Fibroblast of skin of back (primary cell): ENCODE measurements around the gene ZRANB1. TPM values are rescaled to one million over a fixed set of nuclear protein-coding genes. Genes with fewer than 3 reads are reported as not detected.
A peak's percentile ranks its signal among the peaks of the same experiment; 100 is the strongest.
"Not testable (repeated sequence)": the region's sequence is repeated elsewhere in the genome, so short reads cannot be mapped to it uniquely, and the experiment has no call there.

Experiments used
- DNase-seq: peaks from one replicate; pipeline ENCODE4 v3.0.0-alpha.2; 2013
- polyA plus RNA-seq, 2 experiments: library from polyadenylated mRNA; unstranded; fragments of 120-200 nt; gene quantifications; one replicate each; pipeline ENCODE4 v1.2.1, GENCODE V29; 2013; ENCODE audit not compliant: insufficient read length in 2 of 2

ZRANB1 gene
- polyA plus RNA-seq (2013, experiment 1 of 2; ENCODE audit: insufficient read length) = 17.0 TPM
- 21.0 TPM for polyA plus RNA-seq (2013, experiment 2 of 2; ENCODE audit: insufficient read length)

DNA sequence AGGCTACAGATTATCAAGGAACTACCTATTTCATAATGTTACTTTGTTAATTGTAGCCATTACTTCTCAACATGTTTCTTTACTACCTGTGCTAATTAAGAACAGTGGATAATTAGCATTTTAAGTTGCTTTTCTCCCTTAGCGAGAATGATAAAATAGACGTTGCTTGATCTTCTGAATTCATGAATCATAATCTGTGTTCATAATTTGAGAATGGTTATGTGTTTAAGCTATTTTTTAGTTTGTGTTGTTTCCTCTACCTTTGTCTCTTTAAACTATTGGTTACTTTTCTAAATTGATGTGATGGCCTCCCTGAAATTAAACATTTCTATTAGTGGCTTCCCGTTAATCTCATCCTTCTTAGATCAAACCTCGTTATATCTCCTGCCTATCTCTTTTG, at the start of gene ZRANB1:
Gene ZRANB1 (plus strand): TSS at position 301 of the 400 bp plus-strand sequence. CDS start 371 bp downstream, outside the sequence.
- DNase-seq = no peak

DNA sequence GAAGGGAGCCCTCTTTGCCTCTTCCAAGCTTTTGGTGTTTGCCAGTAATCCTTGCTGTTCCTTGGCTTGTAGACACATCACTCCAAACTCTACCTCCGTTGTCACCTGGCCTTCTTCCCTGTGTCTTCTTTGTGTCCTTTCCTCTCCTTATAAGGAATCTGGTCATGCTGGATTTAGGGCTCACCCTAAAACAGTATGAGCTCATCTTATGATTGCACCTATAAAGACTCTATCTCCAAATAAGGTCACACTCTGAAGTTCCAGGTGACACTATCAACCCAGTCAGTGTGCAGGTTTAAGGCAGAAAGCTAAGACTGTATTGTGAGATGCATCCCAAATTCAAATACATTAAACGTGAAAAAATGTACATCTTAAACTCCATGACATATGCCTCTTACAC, 49.0 kb upstream of the ZRANB1 start:
- DNase-seq = no peak

DNA sequence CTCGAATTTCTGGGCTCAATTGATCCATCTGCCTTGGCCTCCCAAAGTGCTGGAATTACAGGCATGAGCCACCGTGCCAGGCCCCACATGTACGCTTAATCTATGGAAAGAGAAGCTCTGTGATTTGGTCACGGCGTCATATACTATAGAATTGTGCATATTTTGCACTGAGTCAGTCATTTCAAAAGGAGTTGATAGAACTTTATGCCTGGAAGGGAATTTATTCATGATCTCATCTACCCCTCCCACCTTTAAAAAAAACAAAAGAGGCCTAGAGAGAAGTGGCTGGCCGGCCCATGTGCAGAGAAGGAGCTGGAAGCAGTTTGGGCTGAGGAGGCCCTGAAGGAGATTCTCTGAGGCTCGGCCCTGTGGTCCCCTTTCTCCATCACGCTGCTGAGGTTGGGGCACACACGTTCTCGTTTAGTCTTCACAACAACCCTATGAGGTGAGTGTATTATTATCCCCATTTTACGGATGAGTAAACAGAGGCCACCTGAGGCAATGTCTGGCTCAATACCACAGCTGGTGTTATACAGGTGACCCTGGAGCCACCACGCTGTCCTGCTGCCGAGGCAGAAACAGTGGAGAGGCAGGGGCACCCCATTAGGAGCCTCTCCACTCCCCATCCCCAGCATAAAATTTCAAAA, 47.2 kb upstream of the ZRANB1 start:
- DNase-seq = peak; percentile 51

DNA sequence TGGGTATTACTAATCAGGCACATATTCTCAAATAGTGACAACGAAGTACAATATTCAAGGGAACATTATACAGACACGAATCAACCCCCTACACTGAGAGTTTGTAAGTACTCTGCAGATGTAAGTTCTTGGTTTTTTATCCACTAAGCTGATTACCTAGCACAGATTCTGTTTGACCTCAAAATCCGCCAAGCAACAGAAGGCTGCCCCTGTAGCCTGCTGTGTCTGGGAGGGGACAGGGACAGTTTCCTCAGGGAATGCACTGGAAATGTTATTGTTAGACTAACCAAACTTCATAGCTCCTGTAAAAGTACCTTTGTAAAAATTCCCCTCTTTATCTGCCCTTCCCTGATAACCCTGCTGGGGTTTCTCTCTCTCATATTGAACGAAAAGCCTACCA, 45.2 kb upstream of the ZRANB1 start:
- no peak for DNase-seq

DNA sequence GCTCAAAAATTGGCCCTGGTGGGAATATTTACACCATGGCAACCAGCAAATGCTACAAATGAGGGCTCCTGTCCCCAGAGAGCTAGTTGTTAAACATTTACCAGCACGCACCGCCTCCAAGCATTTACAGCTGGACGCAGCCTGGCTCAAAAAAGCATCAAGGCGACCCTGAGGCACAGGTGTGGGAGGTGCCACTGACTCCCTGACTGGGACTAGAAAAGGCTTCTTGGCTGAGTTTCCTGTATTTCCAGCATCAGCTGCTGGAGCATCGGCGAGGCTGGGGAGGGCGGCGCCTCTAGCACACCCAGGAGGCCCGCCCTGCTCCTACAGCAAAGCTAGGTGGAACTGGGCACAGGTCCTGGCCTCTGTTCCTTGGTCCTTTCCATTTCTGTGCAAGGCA, 43.5 kb upstream of the ZRANB1 start:
- DNase-seq = no peak

DNA sequence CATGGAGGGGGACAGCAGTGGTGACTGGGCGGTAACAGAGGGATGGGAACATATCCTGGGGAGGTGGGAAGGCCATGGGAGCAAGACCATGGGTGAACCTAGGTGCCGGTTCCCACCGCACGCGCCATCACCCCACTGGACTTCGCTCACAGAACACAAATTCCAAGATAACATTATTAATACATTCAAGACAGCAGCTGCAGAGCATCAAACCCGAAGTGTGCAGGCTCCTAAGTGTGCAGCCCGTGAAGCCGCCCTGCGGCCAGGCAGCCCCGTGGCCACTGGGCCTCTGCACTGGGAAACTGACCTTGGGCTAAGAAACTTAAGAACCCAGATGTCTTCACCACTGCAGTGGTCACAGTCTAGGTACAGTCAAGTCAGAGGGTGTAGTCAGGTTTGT, 42.8 kb upstream of the ZRANB1 start:
- no peak for DNase-seq

DNA sequence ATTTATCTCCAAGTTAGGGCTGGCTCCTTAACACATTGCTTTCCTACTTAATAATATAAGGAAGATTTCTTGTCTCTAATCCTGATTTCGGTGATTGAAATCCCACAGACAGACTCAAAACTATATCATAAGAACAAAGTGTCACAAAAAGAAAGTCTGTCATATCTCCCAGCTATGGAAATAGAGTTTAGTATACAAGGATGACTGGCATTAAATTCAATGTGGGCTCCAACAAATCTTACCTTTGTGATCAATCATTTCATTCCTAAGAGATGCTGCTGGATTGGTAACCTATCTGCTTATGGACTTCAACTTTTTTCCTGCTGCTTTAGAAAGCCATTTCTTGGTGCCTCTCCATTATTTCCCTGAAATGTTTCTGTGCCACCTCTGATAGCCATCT, 39.5 kb upstream of the ZRANB1 start:
- no peak for DNase-seq

DNA sequence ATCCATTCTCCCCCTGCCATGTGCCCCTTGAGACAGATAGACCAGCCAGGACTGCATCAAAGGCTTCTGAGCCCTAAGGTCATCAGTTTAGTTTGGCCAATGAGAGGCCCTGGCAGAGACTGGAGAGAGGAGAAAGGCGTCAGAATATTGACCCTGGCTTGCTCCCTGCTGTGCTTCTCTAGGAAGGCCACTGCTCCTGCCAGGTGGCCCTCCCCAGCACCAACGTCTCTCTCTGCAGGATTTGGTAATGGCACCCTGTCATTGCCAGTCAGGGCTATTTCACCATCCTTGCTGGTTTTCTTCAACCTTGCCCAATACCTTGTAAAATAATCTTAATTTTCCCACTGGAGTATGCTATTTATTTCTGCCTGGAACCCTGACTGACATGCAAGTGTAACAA, 38.8 kb upstream of the ZRANB1 start:
- no peak for DNase-seq

DNA sequence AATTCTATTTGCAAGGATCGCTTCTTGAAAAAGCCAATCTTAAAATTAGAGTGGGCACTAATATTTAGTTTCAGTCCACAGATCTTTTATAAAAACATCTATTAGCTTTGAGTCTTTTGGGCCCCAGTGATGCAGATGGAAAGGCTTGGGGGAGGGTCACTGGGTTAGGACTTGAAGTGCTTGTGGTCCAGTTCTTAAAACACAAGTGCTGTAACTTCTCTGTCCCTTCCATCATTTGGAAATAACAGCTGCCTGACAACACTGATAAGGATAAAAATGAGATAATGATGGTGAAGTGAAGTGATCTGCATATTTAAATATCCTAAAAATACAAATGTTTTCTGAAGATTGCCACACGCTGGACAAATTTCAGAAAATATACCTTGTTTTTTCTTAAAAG, 37.1 kb upstream of the ZRANB1 start:
- no peak for DNase-seq

DNA sequence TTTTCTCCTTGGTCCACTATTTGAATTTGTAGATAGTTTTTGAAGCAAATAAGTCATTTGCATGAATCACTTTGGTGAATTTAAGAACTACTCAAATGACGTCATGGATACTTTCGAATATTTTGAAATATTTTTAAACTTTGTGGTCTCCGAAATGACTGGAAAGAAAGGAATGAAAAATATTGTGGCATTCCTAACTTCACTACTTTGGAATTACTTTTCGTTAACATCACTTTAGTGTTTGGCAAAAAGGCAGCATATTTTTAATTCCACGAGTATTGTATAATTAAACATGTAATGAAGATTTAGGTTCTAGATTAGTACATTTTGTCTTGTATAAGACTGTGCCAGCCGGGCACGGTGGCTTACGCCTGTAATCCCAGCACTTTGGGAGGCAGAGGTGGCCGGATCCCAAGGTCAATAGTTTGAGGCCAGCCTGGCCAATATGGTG, 35.3 kb upstream of the ZRANB1 start:
- peak; percentile 95 for DNase-seq

DNA sequence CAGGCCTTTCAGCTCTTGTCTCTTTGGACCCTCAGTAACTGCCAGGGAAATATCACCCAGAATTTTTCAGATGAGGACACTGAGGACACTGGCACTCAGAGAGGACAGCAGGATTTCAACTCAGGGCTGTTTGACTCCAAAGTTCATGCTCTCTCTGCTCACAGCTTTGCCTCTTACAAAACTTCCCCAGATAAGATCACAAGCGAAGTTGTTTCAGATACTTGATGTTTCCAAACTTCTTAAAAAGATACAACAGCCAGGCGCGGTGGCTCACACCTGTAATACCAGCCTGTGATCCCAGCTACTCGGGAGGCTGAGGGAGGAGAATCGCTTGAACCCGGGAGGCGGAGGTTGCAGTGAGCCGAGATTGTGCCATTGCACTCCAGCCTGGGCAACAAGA, 32.4 kb upstream of the ZRANB1 start:
- DNase-seq = no peak

DNA sequence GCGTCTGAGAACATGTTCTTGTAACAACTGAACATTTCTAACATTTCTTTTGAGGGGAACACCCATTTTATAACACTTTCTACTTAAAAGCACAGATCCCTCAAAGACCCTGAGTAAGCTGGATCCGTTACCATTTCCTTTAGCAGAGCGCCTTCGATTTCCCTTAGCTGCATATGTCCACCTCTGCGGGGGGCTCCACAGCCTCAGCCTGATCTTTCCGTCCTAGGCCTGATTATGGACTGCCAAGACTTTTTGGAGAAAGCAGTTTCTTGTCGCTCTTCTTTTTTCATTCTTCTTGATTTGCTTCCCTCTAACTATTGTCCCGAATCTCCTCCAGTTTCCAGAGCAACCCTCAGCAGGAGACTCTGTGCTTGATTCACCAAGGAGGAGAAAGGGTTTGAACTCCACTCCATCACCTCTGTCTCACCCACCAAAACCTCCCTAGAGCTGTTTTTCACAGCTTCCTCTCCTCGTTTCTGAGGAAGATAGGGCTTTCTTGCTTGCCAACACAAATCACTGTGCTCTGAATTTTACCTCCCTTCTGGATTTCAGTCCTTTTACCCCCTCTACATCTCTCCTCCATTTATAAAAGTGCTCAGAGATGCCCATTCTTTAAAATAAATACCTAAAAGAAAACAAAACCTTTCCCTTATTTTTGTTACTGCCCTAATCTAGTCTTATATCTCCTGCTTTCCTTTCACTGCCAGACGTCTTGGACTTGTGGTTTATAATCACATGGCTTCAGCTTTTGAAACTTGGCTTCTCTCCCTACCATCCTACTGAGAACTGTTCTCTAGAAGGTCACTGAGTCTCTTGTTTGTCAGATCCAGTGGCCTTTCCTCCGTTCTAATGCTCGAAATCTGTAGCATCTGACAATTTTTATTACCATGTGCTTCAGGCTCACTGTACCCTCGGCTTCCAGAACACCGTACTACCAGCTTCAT, 30.5 kb upstream of the ZRANB1 start:
- DNase-seq = peak; percentile 30

DNA sequence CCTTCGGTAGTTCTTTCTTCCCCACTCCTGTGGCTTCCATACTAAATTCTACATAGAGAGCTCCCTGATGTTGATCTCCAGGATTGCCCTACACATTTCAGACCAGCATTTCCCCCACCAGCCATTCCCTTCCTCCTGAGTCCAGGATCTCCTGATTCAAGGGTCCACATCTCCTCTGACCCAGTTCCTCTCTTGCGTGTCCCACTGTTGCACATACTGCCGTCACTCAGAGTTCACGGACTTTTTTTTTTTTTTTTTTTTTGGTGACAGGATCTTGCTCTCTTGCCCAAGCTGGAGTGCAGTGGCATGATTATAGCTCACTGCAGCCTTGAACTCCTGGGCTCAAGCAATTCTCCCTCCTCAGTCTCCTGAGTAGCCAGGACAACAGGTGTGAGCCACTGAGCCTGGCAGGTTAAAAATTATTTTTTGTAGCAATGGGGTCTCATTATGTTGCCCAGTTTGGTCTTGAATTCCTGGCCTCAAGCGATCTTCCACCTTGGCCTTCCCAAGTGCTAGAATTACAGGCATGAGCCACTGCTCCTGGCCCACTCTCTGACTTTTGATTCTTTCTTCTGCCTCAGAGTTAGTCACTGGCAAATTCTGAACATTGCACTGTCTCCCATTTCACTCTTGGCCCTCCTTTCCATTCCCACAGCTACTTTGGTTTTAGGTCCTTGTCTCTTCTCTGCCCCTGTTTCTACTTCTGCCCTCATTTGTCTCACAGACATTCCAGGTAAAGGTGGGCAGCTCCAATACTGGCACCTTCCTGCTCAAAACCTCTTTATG, 29.6 kb upstream of the ZRANB1 start:
- no peak for DNase-seq

DNA sequence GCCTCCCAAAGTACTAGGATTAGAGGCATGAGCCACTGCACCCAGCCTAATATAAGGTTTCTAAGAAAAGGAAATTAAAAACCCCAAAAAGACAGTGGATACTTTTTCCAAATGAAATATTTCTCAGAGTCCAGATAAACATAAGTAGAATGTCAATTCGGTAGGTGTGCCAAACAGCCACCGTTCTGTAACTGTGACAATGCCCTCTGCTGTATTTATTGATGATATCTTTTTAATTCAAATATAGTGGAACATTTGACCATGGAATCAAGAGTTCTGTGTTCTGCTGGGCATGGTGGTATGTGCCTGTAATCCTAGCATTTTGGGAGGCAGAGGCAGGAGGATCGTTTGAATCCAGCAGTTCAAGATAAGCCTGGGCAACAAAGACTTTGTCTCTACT, 28.8 kb upstream of the ZRANB1 start:
- DNase-seq = no peak

DNA sequence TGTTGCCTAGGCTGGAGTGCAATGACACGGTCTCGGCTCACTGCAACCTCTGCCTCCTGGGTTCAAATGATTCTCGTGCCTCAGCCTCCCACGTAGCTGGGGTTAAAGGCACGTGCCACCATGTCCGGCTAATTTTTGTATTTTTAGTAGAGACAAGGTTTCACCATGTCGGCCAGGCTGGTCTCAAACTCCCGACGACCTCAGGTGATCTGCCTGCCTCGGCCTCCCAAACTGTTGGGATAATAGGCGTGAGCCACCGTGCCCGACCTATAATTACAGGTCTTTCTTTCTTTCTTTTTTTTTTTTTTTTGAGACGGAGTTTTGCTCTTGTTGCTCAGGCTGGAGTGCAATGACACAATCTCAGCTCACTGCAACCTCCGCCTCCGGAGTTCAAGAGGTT, 27.5 kb upstream of the ZRANB1 start:
- DNase-seq = not testable (repeated sequence)

DNA sequence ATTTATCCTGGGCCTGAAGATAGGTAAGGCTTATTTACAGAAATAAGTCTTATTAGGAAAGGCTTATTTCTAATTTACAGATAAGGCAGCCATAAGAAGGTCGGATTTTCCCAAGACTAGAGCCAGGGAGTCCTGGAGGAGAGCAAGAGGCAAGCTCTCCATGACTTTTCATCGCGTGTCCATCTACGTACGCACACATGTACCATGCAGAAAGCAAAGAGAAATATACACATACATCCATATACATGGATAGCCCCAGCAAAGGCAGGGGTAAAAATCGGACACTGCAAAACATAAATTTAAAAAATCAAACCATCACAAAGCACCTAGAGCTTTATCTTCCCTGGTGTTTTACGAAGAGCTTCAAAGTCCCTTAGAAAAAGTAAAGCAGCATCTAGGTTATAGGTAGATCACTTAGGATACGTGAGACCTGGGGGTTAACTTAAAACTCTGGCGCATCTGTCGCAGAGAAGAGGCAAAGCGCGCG, 25.8 kb upstream of the ZRANB1 start:
- no peak for DNase-seq

DNA sequence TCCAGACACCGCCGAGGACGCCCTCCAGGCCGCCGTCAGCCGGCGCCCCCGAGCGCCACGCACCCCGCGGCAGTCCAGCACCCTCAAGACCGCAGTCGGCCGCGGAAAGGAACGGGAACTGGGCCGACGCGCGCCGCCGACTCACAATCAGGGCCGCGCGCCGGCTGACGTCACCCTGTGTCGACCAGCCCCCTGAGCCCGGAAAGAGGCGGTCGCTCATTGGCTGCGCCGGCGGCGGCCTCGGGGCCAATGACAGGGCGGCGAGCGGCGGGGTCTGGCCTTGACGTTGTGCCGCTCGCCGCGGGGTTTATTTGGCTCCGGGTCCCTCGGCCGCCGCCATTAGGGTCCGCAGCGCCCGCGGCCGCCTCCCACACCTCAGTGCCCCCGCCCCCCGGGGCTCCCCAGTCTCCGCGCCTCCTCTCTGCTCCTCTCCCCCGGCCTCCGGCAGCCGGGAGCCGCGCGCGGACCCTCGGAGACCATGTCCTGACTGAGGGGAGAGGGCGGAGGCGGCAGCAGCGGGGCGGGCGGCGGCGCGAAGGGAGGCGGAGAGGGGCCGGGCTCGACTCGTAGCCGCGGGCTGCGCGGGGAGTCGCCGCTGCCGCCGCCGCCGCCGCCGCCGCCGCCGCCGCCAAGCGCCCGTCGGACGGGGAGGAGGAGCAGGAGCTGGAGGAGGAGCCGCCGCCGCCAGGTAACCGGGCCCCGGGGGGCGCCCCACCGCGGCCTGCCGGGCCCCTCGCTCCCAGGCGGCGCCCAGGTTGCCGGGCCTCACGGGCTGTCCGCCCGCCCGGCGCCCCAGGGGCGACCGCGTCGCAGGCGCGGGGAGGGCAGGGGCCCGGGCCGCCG, 25.1 kb upstream of the ZRANB1 start:
- peak; percentile 95 for DNase-seq

DNA sequence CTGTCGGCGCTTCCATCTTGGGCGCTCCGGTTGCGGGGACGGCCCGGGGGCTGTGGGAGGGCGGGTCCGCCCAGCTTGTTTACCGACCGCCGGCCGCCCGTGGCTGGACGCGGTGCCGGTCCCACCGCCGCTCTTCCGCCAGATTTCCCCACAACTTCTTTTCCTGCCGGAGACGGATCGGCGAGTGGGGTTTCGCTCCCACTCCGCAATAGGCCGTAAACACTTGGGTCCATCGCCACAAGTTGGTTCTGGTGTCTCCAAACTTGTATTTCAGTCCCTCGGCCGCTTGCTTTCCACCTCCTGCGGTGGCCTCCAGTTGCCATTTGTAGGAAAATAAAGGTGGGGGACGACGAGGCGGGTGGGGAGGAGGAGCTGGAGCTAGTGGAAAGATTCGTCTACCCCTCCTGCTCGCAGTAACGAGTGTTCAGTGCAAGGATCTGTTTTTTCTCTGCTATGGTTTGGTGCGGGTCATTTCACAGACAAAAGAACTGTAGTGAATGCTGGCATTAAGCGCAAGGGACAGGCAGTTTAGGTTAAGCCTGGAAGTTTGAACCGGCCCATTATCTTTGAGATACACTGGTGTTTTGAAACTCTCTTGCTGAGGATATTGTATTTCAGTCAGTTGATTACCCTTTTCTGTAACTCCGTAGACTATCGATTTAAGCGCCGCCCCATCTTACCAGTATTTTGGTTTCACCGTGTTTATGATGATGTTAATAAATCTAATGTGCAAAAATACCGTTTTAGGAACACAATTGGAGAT, 24.3 kb upstream of the ZRANB1 start:
- DNase-seq = peak; percentile 47

DNA sequence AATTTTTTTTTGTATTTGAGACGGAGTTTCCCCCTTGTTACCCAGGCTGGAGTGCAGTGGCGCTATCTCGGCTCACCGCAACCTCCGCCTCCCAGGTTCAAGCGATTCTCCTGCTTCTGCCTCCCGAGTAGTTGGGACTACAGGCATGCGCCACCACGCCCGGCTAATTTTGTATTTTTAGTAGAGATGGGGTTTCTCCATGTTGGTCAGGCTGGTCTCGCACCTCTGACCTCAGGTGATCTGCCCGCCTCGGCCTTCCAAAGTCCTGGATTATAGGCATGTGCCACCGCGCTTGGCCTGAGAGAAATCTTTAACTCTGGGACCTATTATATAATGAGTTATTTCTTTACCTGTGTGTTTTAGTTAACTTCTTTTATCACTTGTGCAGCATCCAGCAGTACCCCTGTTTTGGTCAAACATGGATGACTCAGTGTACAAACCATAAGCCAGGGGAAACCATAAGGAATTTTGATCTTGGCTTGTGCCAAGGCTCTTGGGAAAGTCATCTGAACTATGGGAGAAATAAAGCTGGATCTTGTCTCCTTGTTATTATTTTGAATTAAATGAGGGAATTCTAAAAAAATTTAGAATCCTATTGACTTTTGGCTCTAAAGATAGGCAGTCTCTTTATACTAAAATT, 23.6 kb upstream of the ZRANB1 start:
- peak; percentile 76 for DNase-seq

DNA sequence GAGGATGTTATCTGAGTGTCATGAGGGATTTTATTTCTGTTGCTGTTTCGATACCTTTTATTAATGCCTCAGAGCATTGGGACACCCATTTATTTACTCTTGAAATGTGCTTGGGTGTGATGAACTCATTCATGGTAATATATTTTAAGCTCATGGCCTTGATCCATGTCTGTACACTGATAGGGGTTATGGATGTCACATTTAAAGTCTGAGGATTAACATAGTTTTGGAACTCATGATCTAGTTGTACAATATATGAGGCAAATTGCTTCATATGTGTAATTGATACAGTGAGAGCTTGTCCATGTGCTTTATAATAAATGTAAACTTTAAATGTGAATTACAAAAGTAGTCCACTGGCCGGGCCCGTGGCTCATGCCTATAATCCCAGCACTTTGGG, 23.0 kb upstream of the ZRANB1 start:
- DNase-seq = no peak
